ENCODE measurements around the gene CDCA7L.
"Not testable (repeated sequence)": the region's sequence is repeated elsewhere in the genome, so short reads cannot be mapped to it uniquely, and the experiment has no call there.

CDCA7L gene

GRCh38 chr7:21903020-21903786, 42.5 kb downstream of the CDCA7L start:
- DNase-seq (ENCODE audit: low read depth), result no peak

- DNase-seq (ENCODE audit: low read depth), result peak; percentile 80
Observed at GRCh38 chr7:21902240-21902639, 43.5 kb downstream of the CDCA7L start.

GRCh38 chr7:21898265-21898930, 47.3 kb downstream of the CDCA7L start:
- DNase-seq (ENCODE audit: low read depth), result no peak

GRCh38 chr7:21893401-21893800, 52.3 kb downstream of the CDCA7L start:
- no peak for DNase-seq (ENCODE audit: low read depth)

GRCh38 chr7:21891291-21891690, 54.4 kb downstream of the CDCA7L start:
- DNase-seq (ENCODE audit: low read depth), result no peak

GRCh38 chr7:21887779-21888178, 57.9 kb downstream of the CDCA7L start:
- DNase-seq (ENCODE audit: low read depth), result no peak

GRCh38 chr7:21887353-21887752, 58.3 kb downstream of the CDCA7L start:
- DNase-seq (ENCODE audit: low read depth), result no peak

- no peak for DNase-seq (ENCODE audit: low read depth)
Observed at GRCh38 chr7:21886396-21886795, 59.3 kb downstream of the CDCA7L start.

GRCh38 chr7:21884496-21884895, 61.2 kb downstream of the CDCA7L start:
- DNase-seq (ENCODE audit: low read depth), result no peak

GRCh38 chr7:21883501-21883900, 62.2 kb downstream of the CDCA7L start:
- not testable (repeated sequence) for DNase-seq (ENCODE audit: low read depth)

- DNase-seq (ENCODE audit: low read depth), result no peak
Observed at GRCh38 chr7:21883069-21883468, 62.6 kb downstream of the CDCA7L start.

- DNase-seq (ENCODE audit: low read depth), result peak; percentile 54
Observed at GRCh38 chr7:21869785-21870402, 75.8 kb downstream of the CDCA7L start.

- no peak for DNase-seq (ENCODE audit: low read depth)
Observed at GRCh38 chr7:21868576-21868850, 77.2 kb downstream of the CDCA7L start.

- no peak for DNase-seq (ENCODE audit: low read depth)
Observed at GRCh38 chr7:21867816-21868575, 77.7 kb downstream of the CDCA7L start.

- DNase-seq (ENCODE audit: low read depth), result no peak
Observed at GRCh38 chr7:21867226-21867625, 78.5 kb downstream of the CDCA7L start.

GRCh38 chr7:21866731-21867130, 79.0 kb downstream of the CDCA7L start:
- no peak for DNase-seq (ENCODE audit: low read depth)

- DNase-seq (ENCODE audit: low read depth), result peak; percentile 45
Observed at GRCh38 chr7:21865631-21866204, 80.0 kb downstream of the CDCA7L start.

- DNase-seq (ENCODE audit: low read depth), result peak; percentile 29
Observed at GRCh38 chr7:21851559-21851967, 94.1 kb downstream of the CDCA7L start.

All from EH (cell line).